Fibroblast of villous mesenchyme (primary cell): ENCODE data around the gene RBM47. TPM values are rescaled to one million over a fixed set of nuclear protein-coding genes. Genes with fewer than 3 reads are reported as not detected.

Source experiments
- DNase-seq: peaks from one replicate; pipeline ENCODE4 v3.0.0-alpha.2; 2010; ENCODE audit warnings: low read depth
- H3K4me3 ChIP-seq: 2 replicates; pipeline ENCODE4 v1.5.1; 2011; ENCODE audit warnings: low read depth, mild to moderate bottlenecking, low read length
- CTCF ChIP-seq: IDR thresholded peaks from 2 replicates; pipeline ENCODE4 v1.5.1; 2012; ENCODE audit warnings: low read depth, mild to moderate bottlenecking, low read length; ENCODE audit not compliant: insufficient read depth
- total RNA-seq: library from RNA; depleted of rRNA; stranded (reverse); fragments of >200 nt; gene quantifications from 2 replicates; pipeline ENCODE4 v1.2.3, GENCODE V29; 2012

The RBM47 gene
- total RNA-seq, 1 donor = 0.86 TPM

- DNase-seq = no peak
- H3K4me3 ChIP-seq = no peak overlapping the region
- TF ChIP-seq CTCF = no peak
Measured at GRCh38 chr4:40606239-40606767, 23.4 kb downstream of the RBM47 start.

- H3K4me3 ChIP-seq = no peak overlapping the region
- no peak for DNase-seq
- no peak for TF ChIP-seq CTCF
Measured at GRCh38 chr4:40603281-40603680, 26.4 kb downstream of the RBM47 start.

GRCh38 chr4:40601641-40602040 is 28.0 kb downstream of the RBM47 start:
- H3K4me3 ChIP-seq = no peak overlapping the region
- TF ChIP-seq CTCF = no peak
- DNase-seq = no peak

- DNase-seq = no peak
- no peak for TF ChIP-seq CTCF
- H3K4me3 ChIP-seq = no peak overlapping the region
Measured at GRCh38 chr4:40600850-40601249, 28.8 kb downstream of the RBM47 start.

GRCh38 chr4:40599431-40599830 is 30.2 kb downstream of the RBM47 start:
- H3K4me3 ChIP-seq = no peak overlapping the region
- no peak for DNase-seq
- no peak for TF ChIP-seq CTCF

- DNase-seq = no peak
- H3K4me3 ChIP-seq = no peak overlapping the region
- no peak for TF ChIP-seq CTCF
Measured at GRCh38 chr4:40596522-40596921, 33.1 kb downstream of the RBM47 start.

- H3K4me3 ChIP-seq = no peak overlapping the region
- DNase-seq = no peak
- no peak for TF ChIP-seq CTCF
Measured at GRCh38 chr4:40595981-40596380, 33.7 kb downstream of the RBM47 start.
